Activated naive CD8-positive, alpha-beta T cell treated with anti-CD3 and anti-CD28 coated beads, Interleukin-2, amount 10 ng/mL, durations not matched to agents 7 days and 5 days (primary cell): ENCODE measurements around the gene KIF19. TPM values are rescaled to one million over a fixed set of nuclear protein-coding genes. Genes with fewer than 3 reads are reported as not detected.
A peak's percentile ranks its signal among the peaks of the same experiment; 100 is the strongest.

Experiments
- ATAC-seq: fragments of 150-1000 bp; cut with Tn5 transposase; one replicate; pipeline ENCODE4 v1.10.0; 2021; ENCODE audit warnings: low read depth, moderate library complexity
- POLR2A ChIA-PET: fragments of 350-600 bp; sonication (Branson Sonifier 250); formaldehyde crosslinking; loops from one replicate; lab custom pipeline; 2021; ENCODE audit warnings: antibody characterized with exemption; lab: Charles Lee
- DNase-seq: peaks from one replicate; pipeline ENCODE4 v3.0.0; 2021
- H3K27ac Mint-ChIP-seq: one replicate; pipeline ENCODE4 v1.8.0; 2022; ENCODE audit warnings: mild to moderate bottlenecking, mixed read lengths
- H3K27me3 Mint-ChIP-seq: one replicate; pipeline ENCODE4 v1.8.0; 2022; ENCODE audit warnings: mild to moderate bottlenecking, moderate library complexity, mixed read lengths
- H3K36me3 Mint-ChIP-seq: one replicate; pipeline ENCODE4 v1.8.0; 2021; ENCODE audit warnings: mild to moderate bottlenecking, mixed read lengths
- H3K4me1 Mint-ChIP-seq: one replicate; pipeline ENCODE4 v1.8.0; 2021; ENCODE audit warnings: mixed read lengths
- H3K4me3 Mint-ChIP-seq: one replicate; pipeline ENCODE4 v1.8.0; 2022; ENCODE audit warnings: mild to moderate bottlenecking, moderate library complexity, mixed read lengths
- H3K9me3 Mint-ChIP-seq: one replicate; pipeline ENCODE4 v1.8.0; 2021; ENCODE audit warnings: mixed read lengths
- total RNA-seq, 2 experiments: library from RNA; stranded (reverse); gene quantifications; one replicate each; pipeline ENCODE4 v1.2.3, GENCODE V29; 2021

KIF19 gene
- total RNA-seq, 2 experiments from 2014 or later: 0.61 to 0.91 TPM

GRCh38 chr17:74368341-74369081, 42.5 kb downstream of the KIF19 start:
- no peak for ATAC-seq
- POLR2A ChIA-PET: interaction anchor here (0.7 to 0.9 kb wide), 2 partner anchors 157 to 164 kb away, joined by 3 read pairs; no protein-coding TSS in a partner anchor
- H3K4me3 Mint-ChIP-seq: no peak overlapping the region
- DNase-seq: peak; percentile 81
- no peaks in the 10 kb centered on the region for H3K36me3 Mint-ChIP-seq
- peaks cover 5% of the 10 kb centered on the region for H3K27me3 Mint-ChIP-seq
- peaks cover 6% of the 10 kb centered on the region for H3K4me1 Mint-ChIP-seq
- H3K9me3 Mint-ChIP-seq: no peaks in the 10 kb centered on the region
- H3K27ac Mint-ChIP-seq: peak overlapping the region; percentile 49

GRCh38 chr17:74369221-74369620, 43.2 kb downstream of the KIF19 start:
- POLR2A ChIA-PET: interaction anchor here (0.7 kb wide), 1 partner anchor 157 kb away, joined by 3 read pairs; no protein-coding TSS in a partner anchor
- peak; percentile 73 for ATAC-seq
- Mint-ChIP-seq H3K27me3 (peaks cover 5% of the 10 kb centered on the region), H3K27ac (no peak overlapping the region), H3K36me3 (no peaks in the 10 kb centered on the region), H3K4me3 (peak overlapping the region; percentile 5), H3K9me3 (no peaks in the 10 kb centered on the region), H3K4me1 (peaks cover 6% of the 10 kb centered on the region)
- peak; percentile 50 for DNase-seq

- POLR2A ChIA-PET: no interaction called here
- no peak for DNase-seq
- Mint-ChIP-seq H3K4me3 (no peak overlapping the region), H3K4me1 (peaks cover 6% of the 10 kb centered on the region), H3K36me3 (no peaks in the 10 kb centered on the region), H3K27me3 (peaks cover 5% of the 10 kb centered on the region), H3K27ac (no peak overlapping the region), H3K9me3 (no peaks in the 10 kb centered on the region)
- no peak for ATAC-seq
Observed at GRCh38 chr17:74369665-74370490, 43.9 kb downstream of the KIF19 start.

- Mint-ChIP-seq H3K4me3 (no peak overlapping the region), H3K27me3 (peaks cover 8% of the 10 kb centered on the region), H3K36me3 (no peaks in the 10 kb centered on the region), H3K4me1 (peaks cover 6% of the 10 kb centered on the region), H3K27ac (no peak overlapping the region), H3K9me3 (no peaks in the 10 kb centered on the region)
- no peak for DNase-seq
- POLR2A ChIA-PET: no interaction called here
- no peak for ATAC-seq
Observed at GRCh38 chr17:74371653-74372147, 45.7 kb downstream of the KIF19 start.

GRCh38 chr17:74372426-74372825, 46.4 kb downstream of the KIF19 start:
- POLR2A ChIA-PET: no interaction called here
- H3K4me3 Mint-ChIP-seq: no peak overlapping the region
- peaks cover 6% of the 10 kb centered on the region for H3K4me1 Mint-ChIP-seq
- no peaks in the 10 kb centered on the region for H3K36me3 Mint-ChIP-seq
- H3K9me3 Mint-ChIP-seq: no peaks in the 10 kb centered on the region
- peaks cover 8% of the 10 kb centered on the region for H3K27me3 Mint-ChIP-seq
- ATAC-seq: no peak
- H3K27ac Mint-ChIP-seq: no peak overlapping the region
- no peak for DNase-seq

GRCh38 chr17:74373838-74374606, 48.0 kb downstream of the KIF19 start:
- no peak overlapping the region for H3K27ac Mint-ChIP-seq
- DNase-seq: no peak
- H3K4me1 Mint-ChIP-seq: peaks cover 5% of the 10 kb centered on the region
- no peak overlapping the region for H3K4me3 Mint-ChIP-seq
- H3K9me3 Mint-ChIP-seq: no peaks in the 10 kb centered on the region
- no peak for ATAC-seq
- H3K27me3 Mint-ChIP-seq: peaks cover 9% of the 10 kb centered on the region
- no peaks in the 10 kb centered on the region for H3K36me3 Mint-ChIP-seq
- POLR2A ChIA-PET: no interaction called here

GRCh38 chr17:74374858-74375257, 48.8 kb downstream of the KIF19 start:
- Mint-ChIP-seq H3K9me3 (no peaks in the 10 kb centered on the region), H3K4me3 (no peak overlapping the region), H3K27me3 (peaks cover 6% of the 10 kb centered on the region), H3K4me1 (no peaks in the 10 kb centered on the region), H3K36me3 (no peaks in the 10 kb centered on the region), H3K27ac (no peak overlapping the region)
- no peak for DNase-seq
- no peak for ATAC-seq
- POLR2A ChIA-PET: no interaction called here

GRCh38 chr17:74379495-74380085, 53.6 kb downstream of the KIF19 start:
- H3K9me3 Mint-ChIP-seq: no peaks in the 10 kb centered on the region
- H3K27me3 Mint-ChIP-seq: peaks cover 11% of the 10 kb centered on the region
- H3K27ac Mint-ChIP-seq: no peak overlapping the region
- H3K4me3 Mint-ChIP-seq: no peak overlapping the region
- no peaks in the 10 kb centered on the region for H3K36me3 Mint-ChIP-seq
- POLR2A ChIA-PET: interaction anchor here (0.8 kb wide), 1 partner anchor 77 kb away, joined by 4 read pairs; no protein-coding TSS in a partner anchor
- peak; percentile 90 for ATAC-seq
- no peaks in the 10 kb centered on the region for H3K4me1 Mint-ChIP-seq
- DNase-seq: peak; percentile 94

- ATAC-seq (no peak), DNase-seq (no peak)
- POLR2A ChIA-PET: no interaction called here
- Mint-ChIP-seq H3K4me3 (no peak overlapping the region), H3K4me1 (no peaks in the 10 kb centered on the region), H3K27me3 (peaks cover 12% of the 10 kb centered on the region), H3K36me3 (no peaks in the 10 kb centered on the region), H3K9me3 (no peaks in the 10 kb centered on the region), H3K27ac (no peak overlapping the region)
Observed at GRCh38 chr17:74380086-74380958, 54.3 kb downstream of the KIF19 start.

GRCh38 chr17:74380959-74381808, 55.2 kb downstream of the KIF19 start:
- ATAC-seq (no peak), DNase-seq (no peak)
- Mint-ChIP-seq H3K27ac (no peak overlapping the region), H3K4me1 (no peaks in the 10 kb centered on the region), H3K27me3 (peaks cover 13% of the 10 kb centered on the region), H3K4me3 (no peak overlapping the region), H3K9me3 (no peaks in the 10 kb centered on the region), H3K36me3 (no peaks in the 10 kb centered on the region)
- POLR2A ChIA-PET: no interaction called here

- DNase-seq: no peak
- Mint-ChIP-seq H3K4me3 (no peak overlapping the region), H3K4me1 (no peaks in the 10 kb centered on the region), H3K27me3 (peaks cover 9% of the 10 kb centered on the region), H3K27ac (no peak overlapping the region), H3K9me3 (no peaks in the 10 kb centered on the region), H3K36me3 (no peaks in the 10 kb centered on the region)
- ATAC-seq: no peak
- POLR2A ChIA-PET: no interaction called here
Observed at GRCh38 chr17:74383141-74383540, 57.1 kb downstream of the KIF19 start.
